Small intestine (tissue), 7 donors: ENCODE measurements around the gene SCO2. TPM values are rescaled to one million over a fixed set of nuclear protein-coding genes. Genes with fewer than 3 reads are reported as not detected.

Experiments used
- DNase-seq, 2 donors: peaks; one replicate each; pipeline versions ENCODE4 v3.0.0 to v3.0.0-alpha.2; 2013
- FAIRE-seq: peaks from 2 replicates; lab custom pipeline; 2012; peaks lifted over from hg19 to GRCh38; lab: Jason Lieb, UNC
- H3K27ac ChIP-seq, 3 donors: one replicate each; pipeline ENCODE4 v1.5.1; 2013; ENCODE audit warnings: low read length in 2 of 3, mild to moderate bottlenecking in 2 of 3, control low read depth in 1 of 3, inconsistent platforms in 1 of 3, low read depth in 1 of 3, moderate library complexity in 1 of 3
- H3K27me3 ChIP-seq, 3 donors: one replicate each; pipeline ENCODE4 v1.6.1; 2013; ENCODE audit warnings: low read length in 3 of 3, inconsistent platforms in 1 of 3; ENCODE audit not compliant: control insufficient read depth in 3 of 3, insufficient read depth in 3 of 3
- H3K36me3 ChIP-seq, 3 donors: one replicate each; pipeline ENCODE4 v1.6.1; 2013; ENCODE audit warnings: low read length in 3 of 3, inconsistent platforms in 1 of 3, low read depth in 1 of 3, mild to moderate bottlenecking in 1 of 3, moderate library complexity in 1 of 3; ENCODE audit not compliant: control insufficient read depth in 3 of 3, insufficient read depth in 2 of 3
- H3K4me1 ChIP-seq, 3 donors: one replicate each; pipeline ENCODE4 v1.6.1; 2013; ENCODE audit warnings: low read length in 2 of 3, inconsistent platforms in 1 of 3, low read depth in 1 of 3, mild to moderate bottlenecking in 1 of 3, moderate library complexity in 1 of 3; ENCODE audit not compliant: control insufficient read depth in 3 of 3, insufficient read depth in 2 of 3
- H3K4me3 ChIP-seq, 3 donors: one replicate each; pipeline ENCODE4 v1.5.1; 2013; ENCODE audit warnings: low read length in 3 of 3, control low read depth in 1 of 3, inconsistent platforms in 1 of 3, low read depth in 1 of 3, mild to moderate bottlenecking in 1 of 3, moderate library complexity in 1 of 3
- H3K9me3 ChIP-seq, 2 donors: one replicate each; pipeline ENCODE4 v1.6.1; 2013; ENCODE audit warnings: low read depth in 1 of 2, low read length in 1 of 2; ENCODE audit not compliant: control insufficient read depth in 2 of 2, insufficient read depth in 1 of 2
- WGBS, 3 donors: extraction: QIAGEN DNeasy Blood & Tissue Kit; methylation state at CpG; one replicate each; pipeline ENCODE4 v1.1.7; 2013; 5-methylcytosine and 5-hydroxymethylcytosine counted together
- polyA plus RNA-seq, 4 donors: library from polyadenylated mRNA; stranded (reverse) in 3 of 4; unstranded in 1 of 4; fragments of 200-250 nt in 3 of 4; fragments of 120-200 nt in 1 of 4; gene quantifications; one replicate each; pipeline versions ENCODE4 v1.2.1 to v1.2.3, GENCODE V29; 2013
- donor health status: healthy with polysubstance abuse.
- donor health status: control.
- donor health status: control.
- donor health status: Bipolar disorder and iron deficiency.
- donor health status: healthy.

SCO2 gene
- polyA plus RNA-seq, 4 donors = 0.92 to 2.7 (median 2.3) TPM

- Histone ChIP-seq H3K4me3 (no peak overlapping the region), H3K27ac (no peak overlapping the region), H3K27me3 (peaks cover 0 to 13% (median 0%) of the 10 kb centered on the region in 3 donors), H3K36me3 (no peaks in the 10 kb centered on the region), H3K9me3 (no peaks in the 10 kb centered on the region), H3K4me1 (peaks cover 0 to 8% (median 6%) of the 10 kb centered on the region in 3 donors)
- WGBS, 3 donors = 82 to 96% (median 92%) methylated on average over 3 of the region's 3 CpGs
- DNase-seq = no peak
- no peak for FAIRE-seq
Observed at GRCh38 chr22:50560034-50560433, 34.6 kb upstream of the SCO2 start.

GRCh38 chr22:50556703-50557102 is 31.3 kb upstream of the SCO2 start:
- WGBS, 3 donors = 84 to 93% (median 93%) methylated on average over 5 of the region's 5 CpGs
- Histone ChIP-seq H3K27ac (no peak overlapping the region), H3K4me3 (no peak overlapping the region), H3K4me1 (no peaks in the 10 kb centered on the region), H3K9me3 (no peaks in the 10 kb centered on the region), H3K27me3 (peaks cover 0 to 13% (median 0%) of the 10 kb centered on the region in 3 donors), H3K36me3 (no peaks in the 10 kb centered on the region)
- DNase-seq (no peak), FAIRE-seq (no peak)

GRCh38 chr22:50553310-50553709 is 27.9 kb upstream of the SCO2 start:
- DNase-seq (no peak), FAIRE-seq (no peak)
- peaks cover 0 to 23% (median 0%) of the 10 kb centered on the region in 3 donors for H3K27me3 ChIP-seq
- H3K9me3 ChIP-seq = no peaks in the 10 kb centered on the region
- H3K36me3 ChIP-seq = no peaks in the 10 kb centered on the region
- no peak overlapping the region for H3K27ac ChIP-seq
- no peak overlapping the region for H3K4me3 ChIP-seq
- 77 to 91% (median 84%) methylated on average over 8 of the region's 8 CpGs for WGBS, 3 donors
- peaks cover 0 to 4% (median 0%) of the 10 kb centered on the region in 3 donors for H3K4me1 ChIP-seq

- no peak for DNase-seq
- Histone ChIP-seq H3K27me3 (peaks cover 0 to 41% (median 0%) of the 10 kb centered on the region in 3 donors), H3K4me1 (peaks cover 0 to 4% (median 0%) of the 10 kb centered on the region in 3 donors), H3K4me3 (no peak overlapping the region), H3K36me3 (no peaks in the 10 kb centered on the region), H3K27ac (no peak overlapping the region), H3K9me3 (no peaks in the 10 kb centered on the region)
- WGBS, 3 donors = 90 to 95% (median 93%) methylated on average over 11 of the region's 11 CpGs
- no peak for FAIRE-seq
Observed at GRCh38 chr22:50551160-50551752, 25.9 kb upstream of the SCO2 start.

- H3K27me3 ChIP-seq = peaks cover 0 to 48% (median 0%) of the 10 kb centered on the region in 3 donors
- no peak overlapping the region for H3K27ac ChIP-seq
- WGBS, 3 donors = 91 to 94% (median 94%) methylated on average over 8 of the region's 8 CpGs
- peaks cover 0 to 4% (median 0%) of the 10 kb centered on the region in 3 donors for H3K4me1 ChIP-seq
- no peaks in the 10 kb centered on the region for H3K9me3 ChIP-seq
- no peak overlapping the region for H3K4me3 ChIP-seq
- FAIRE-seq = no peak
- no peak for DNase-seq
- H3K36me3 ChIP-seq = no peaks in the 10 kb centered on the region
Observed at GRCh38 chr22:50550395-50550794, 25.0 kb upstream of the SCO2 start.

GRCh38 chr22:50548921-50549790 is 23.8 kb upstream of the SCO2 start:
- peaks cover 0 to 59% (median 0%) of the 10 kb centered on the region in 3 donors for H3K27me3 ChIP-seq
- no peaks in the 10 kb centered on the region for H3K9me3 ChIP-seq
- no peaks in the 10 kb centered on the region for H3K36me3 ChIP-seq
- H3K4me1 ChIP-seq = peaks cover 0 to 10% (median 0%) of the 10 kb centered on the region in 3 donors
- no peak for FAIRE-seq
- no peak for DNase-seq
- 56 to 72% (median 60%) methylated on average over 41 to 68 of the region's 68 CpGs for WGBS, 3 donors
- H3K27ac ChIP-seq = peak overlapping the region in 2 of 3 donors; percentile 36 to 61
- H3K4me3 ChIP-seq = peak overlapping the region in 2 of 3 donors; percentile 35 to 40

GRCh38 chr22:50548040-50548920 is 22.9 kb upstream of the SCO2 start:
- H3K36me3 ChIP-seq = no peaks in the 10 kb centered on the region
- peak in 1 of 2 donors; percentile 55 for DNase-seq
- WGBS, 3 donors = 8 to 10% (median 9%) methylated on average over 36 to 56 of the region's 56 CpGs
- no peaks in the 10 kb centered on the region for H3K9me3 ChIP-seq
- H3K4me3 ChIP-seq = peak overlapping the region in 2 of 3 donors; percentile 35 to 40
- H3K27ac ChIP-seq = peak overlapping the region in 2 of 3 donors; percentile 36 to 61
- peaks cover 0 to 64% (median 0%) of the 10 kb centered on the region in 3 donors for H3K27me3 ChIP-seq
- no peak for FAIRE-seq
- peaks cover 0 to 14% (median 0%) of the 10 kb centered on the region in 3 donors for H3K4me1 ChIP-seq
